Neuronal stem cell (in vitro differentiated cells): ENCODE data around the gene ELF2.
A peak's percentile ranks its signal among the peaks of the same experiment; 100 is the strongest.
"Not testable (repeated sequence)": the region's sequence is repeated elsewhere in the genome, so short reads cannot be mapped to it uniquely, and the experiment has no call there.

Experiments
- DNase-seq: peaks from one replicate; pipeline ENCODE4 v3.0.0-alpha.2; 2013; ENCODE audit warnings: low spot score
- H2AFZ ChIP-seq: one replicate; pipeline ENCODE4 v1.6.1; 2013; ENCODE audit warnings: mild to moderate bottlenecking, low read length, inconsistent platforms
- H2AK5ac ChIP-seq: 2 replicates; pipeline ENCODE4 v1.6.1; 2013; ENCODE audit warnings: low read depth, mild to moderate bottlenecking, inconsistent platforms, low read length, moderate library complexity, mixed read lengths
- H2BK120ac ChIP-seq: 2 replicates; pipeline ENCODE4 v1.6.1; 2013; ENCODE audit warnings: low read depth, mild to moderate bottlenecking, inconsistent platforms, low read length, moderate library complexity, mixed read lengths
- H2BK12ac ChIP-seq: one replicate; pipeline ENCODE4 v1.6.1; 2013; ENCODE audit warnings: low read length, inconsistent platforms
- H2BK15ac ChIP-seq: 2 replicates; pipeline ENCODE4 v1.6.1; 2013; ENCODE audit warnings: mild to moderate bottlenecking, low read length, inconsistent platforms, mixed read lengths
- H2BK5ac ChIP-seq: one replicate; pipeline ENCODE4 v1.6.1; 2013; ENCODE audit warnings: inconsistent platforms, mild to moderate bottlenecking, low read length, moderate library complexity
- H3K14ac ChIP-seq: one replicate; pipeline ENCODE4 v1.6.1; 2013; ENCODE audit warnings: low read length, inconsistent platforms
- H3K18ac ChIP-seq: 2 replicates; pipeline ENCODE4 v1.6.1; 2013; ENCODE audit warnings: low read length, inconsistent platforms
- H3K23ac ChIP-seq: 2 replicates; pipeline ENCODE4 v1.6.1; 2013; ENCODE audit warnings: low read depth, mild to moderate bottlenecking, mixed read lengths, low read length, inconsistent platforms; ENCODE audit not compliant: poor library complexity
- H3K27ac ChIP-seq: replicated peaks from 3 replicates; pipeline ENCODE4 v1.5.1; 2013; ENCODE audit warnings: low read length, inconsistent platforms
- H3K27me3 ChIP-seq, 3 experiments: 2 replicates each; pipeline ENCODE4 v1.6.1; 2013; ENCODE audit warnings: low read length in 3 of 3, mild to moderate bottlenecking in 2 of 3, inconsistent platforms in 1 of 3, low read depth in 1 of 3, mixed read lengths in 1 of 3, moderate library complexity in 1 of 3; ENCODE audit not compliant: control insufficient read depth in 3 of 3, insufficient read depth in 3 of 3
- H3K36me3 ChIP-seq, 2 donors: replicated peaks in 1 of 2; 2 replicates each; pipeline ENCODE4 v1.6.1; 2013; ENCODE audit warnings: low read length in 2 of 2; ENCODE audit not compliant: control insufficient read depth in 2 of 2, insufficient read depth in 2 of 2
- H3K4ac ChIP-seq: 2 replicates; pipeline ENCODE4 v1.6.1; 2013; ENCODE audit warnings: inconsistent platforms, mild to moderate bottlenecking, low read length, moderate library complexity
- H3K4me1 ChIP-seq, 2 donors: 1 replicate in 1 of 2; 2 replicates in 1 of 2; pipeline ENCODE4 v1.6.1; 2013; ENCODE audit warnings: low read length in 2 of 2, low read depth in 1 of 2; ENCODE audit not compliant: control insufficient read depth in 2 of 2, insufficient read depth in 1 of 2
- H3K4me2 ChIP-seq: one replicate; pipeline ENCODE4 v1.6.1; 2013; ENCODE audit warnings: mild to moderate bottlenecking, low read length, inconsistent platforms; ENCODE audit not compliant: insufficient read depth, poor library complexity, severe bottlenecking
- H3K4me3 ChIP-seq, 2 donors: 2 replicates each; pipeline ENCODE4 v1.5.1; 2013; ENCODE audit warnings: low read length in 2 of 2, mild to moderate bottlenecking in 2 of 2, inconsistent platforms in 1 of 2, moderate library complexity in 1 of 2
- H3K79me1 ChIP-seq: one replicate; pipeline ENCODE4 v1.6.1; 2013; ENCODE audit warnings: low read depth, mild to moderate bottlenecking, inconsistent platforms, low read length, moderate library complexity
- H3K9ac ChIP-seq: one replicate; pipeline ENCODE4 v1.6.1; 2013; ENCODE audit warnings: mild to moderate bottlenecking, low read depth, low read length, inconsistent platforms; ENCODE audit not compliant: poor library complexity
- H3K9me3 ChIP-seq, 2 donors: replicated peaks in 1 of 2; 2 replicates each; pipeline versions ENCODE3 to v1.6.1; 2013; ENCODE audit warnings: low read length in 2 of 2, mild to moderate bottlenecking in 2 of 2, inconsistent platforms in 1 of 2, low read depth in 1 of 2, mixed read lengths in 1 of 2, moderate library complexity in 1 of 2; ENCODE audit not compliant: control insufficient read depth in 2 of 2, insufficient read depth in 1 of 2
- H4K8ac ChIP-seq: one replicate; pipeline ENCODE4 v1.6.1; 2013; ENCODE audit warnings: low read depth, mild to moderate bottlenecking, inconsistent platforms, low read length, moderate library complexity
- H4K91ac ChIP-seq: one replicate; pipeline ENCODE4 v1.6.1; 2013; ENCODE audit warnings: low read length, low read depth, mild to moderate bottlenecking, inconsistent platforms; ENCODE audit not compliant: poor library complexity
- WGBS, 2 donors: extraction: QIAGEN DNeasy Blood & Tissue Kit; methylation state at CpG; one replicate each; pipeline ENCODE4 v1.1.7; 2013; ENCODE audit warnings: missing lambda C conversion rate in 2 of 2, mixed read lengths in 1 of 2; ENCODE audit not compliant: insufficient read length in 2 of 2, insufficient replicate concordance in 1 of 2; ENCODE audit errors: extremely low coverage in 2 of 2; 5-methylcytosine and 5-hydroxymethylcytosine counted together

ELF2 gene

GRCh38 chr4:139197214-139197613 lies 20.2 kb upstream of the ELF2 start:
- not testable (repeated sequence) for H2BK12ac ChIP-seq, H3K27me3 ChIP-seq, H3K36me3 ChIP-seq, H3K4ac ChIP-seq, H3K79me1 ChIP-seq, H2AFZ ChIP-seq, H3K23ac ChIP-seq, DNase-seq, H3K4me1 ChIP-seq, H3K14ac ChIP-seq, H4K8ac ChIP-seq, H3K27ac ChIP-seq, H3K4me2 ChIP-seq, H2BK5ac ChIP-seq, H2BK120ac ChIP-seq, H3K4me3 ChIP-seq, H4K91ac ChIP-seq, H3K9me3 ChIP-seq, H3K18ac ChIP-seq, H2BK15ac ChIP-seq, H3K9ac ChIP-seq, H2AK5ac ChIP-seq
- no CpG with 5 or more reads among the region's 4 CpGs for WGBS, 2 donors

DNA sequence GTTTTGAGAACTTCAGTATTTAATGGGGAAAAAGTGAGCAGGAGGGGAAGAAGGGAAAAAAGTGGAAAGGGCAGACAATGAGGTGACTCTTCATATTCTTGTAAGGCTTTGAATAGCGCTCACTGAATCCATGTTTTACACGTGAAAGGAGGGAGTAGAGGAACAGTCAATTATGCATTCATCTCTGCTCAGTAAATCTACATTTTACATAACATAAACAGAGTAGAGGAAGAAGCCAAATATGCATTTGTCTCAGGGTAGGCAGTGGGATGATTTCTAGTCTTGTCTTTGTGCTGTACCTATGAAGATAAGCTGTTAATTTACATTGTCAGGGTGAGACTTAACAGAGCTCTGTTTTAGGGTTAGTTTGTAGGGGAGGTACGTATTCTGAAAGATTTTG lies 19.4 kb upstream of the ELF2 start:
- Histone ChIP-seq H3K4ac (no peak overlapping the region), H2AK5ac (no peak overlapping the region), H2BK120ac (no peak overlapping the region), H3K4me1 (no peaks in the 10 kb centered on the region), H3K23ac (no peak overlapping the region), H3K36me3 (no peaks in the 10 kb centered on the region), H4K8ac (no peak overlapping the region), H3K9me3 (no peaks in the 10 kb centered on the region), H2BK15ac (no peak overlapping the region), H3K18ac (no peak overlapping the region), H3K4me3 (no peak overlapping the region), H2BK12ac (no peak overlapping the region), H4K91ac (no peak overlapping the region), H2AFZ (no peak overlapping the region), H3K14ac (no peak overlapping the region), H3K4me2 (no peak overlapping the region), H3K79me1 (no peaks in the 10 kb centered on the region), H3K27ac (no peak overlapping the region), H3K27me3 (no peaks in the 10 kb centered on the region), H3K9ac (no peak overlapping the region), H2BK5ac (no peak overlapping the region)
- no CpG with 5 or more reads among the region's 3 CpGs for WGBS, 2 donors
- DNase-seq, result no peak

- Histone ChIP-seq H2BK12ac (no peak overlapping the region), H3K9ac (no peak overlapping the region), H3K4me1 (no peaks in the 10 kb centered on the region), H3K27ac (no peak overlapping the region), H3K4me3 (no peak overlapping the region), H4K8ac (no peak overlapping the region), H3K14ac (no peak overlapping the region), H4K91ac (no peak overlapping the region), H2AK5ac (no peak overlapping the region), H3K18ac (no peak overlapping the region), H2AFZ (peak overlapping the region; percentile 64), H3K9me3 (no peaks in the 10 kb centered on the region), H2BK120ac (no peak overlapping the region), H3K36me3 (no peaks in the 10 kb centered on the region), H3K27me3 (no peaks in the 10 kb centered on the region), H3K4ac (no peak overlapping the region), H3K4me2 (no peak overlapping the region), H3K23ac (no peak overlapping the region), H2BK15ac (no peak overlapping the region), H3K79me1 (no peaks in the 10 kb centered on the region), H2BK5ac (no peak overlapping the region)
- no CpG with 5 or more reads among the region's 2 CpGs for WGBS, 2 donors
- DNase-seq, result no peak
These were observed 14.4 kb upstream of the ELF2 start for GRCh38 chr4:139191373-139191772.

- H3K4me3 ChIP-seq, result no peak overlapping the region
- no peaks in the 10 kb centered on the region for H3K4me1 ChIP-seq
- no peak overlapping the region for H2BK120ac ChIP-seq
- H3K4ac ChIP-seq, result no peak overlapping the region
- no peak for DNase-seq
- H4K91ac ChIP-seq, result no peak overlapping the region
- WGBS, 2 donors, result no CpG with 5 or more reads among the region's 7 CpGs
- H3K23ac ChIP-seq, result no peak overlapping the region
- H3K27me3 ChIP-seq, result no peaks in the 10 kb centered on the region
- H3K14ac ChIP-seq, result no peak overlapping the region
- H2BK5ac ChIP-seq, result no peak overlapping the region
- no peak overlapping the region for H3K9ac ChIP-seq
- H2AFZ ChIP-seq, result no peak overlapping the region
- H2BK15ac ChIP-seq, result no peak overlapping the region
- no peak overlapping the region for H3K18ac ChIP-seq
- H3K36me3 ChIP-seq, result no peaks in the 10 kb centered on the region
- no peak overlapping the region for H4K8ac ChIP-seq
- H2AK5ac ChIP-seq, result no peak overlapping the region
- H3K9me3 ChIP-seq, result no peaks in the 10 kb centered on the region
- no peaks in the 10 kb centered on the region for H3K79me1 ChIP-seq
- H2BK12ac ChIP-seq, result no peak overlapping the region
- no peak overlapping the region for H3K4me2 ChIP-seq
- no peak overlapping the region for H3K27ac ChIP-seq
These were observed 13.0 kb upstream of the ELF2 start for GRCh38 chr4:139189972-139190371.
